WTC11 (cell line): ENCODE measurements around the gene MORN5. TPM values are rescaled to one million over a fixed set of nuclear protein-coding genes. Genes with fewer than 3 reads are reported as not detected.

ENCODE experiments used
- ATAC-seq: fragments of 200-7000 bp; cut with Tn5 transposase; 2 replicates; pipeline ENCODE4 v1.10.0; 2021; ENCODE audit warnings: mild to moderate bottlenecking, moderate library complexity
- CTCF ChIA-PET: fragments of 300-600 bp; sonication (Branson Sonifier 250); formaldehyde crosslinking; loops from one replicate; lab custom pipeline; 2021; ENCODE audit warnings: antibody characterized with exemption; lab: Charles Lee
- POLR2A ChIA-PET: fragments of 350-600 bp; sonication (Branson Sonifier 250); formaldehyde crosslinking; loops from one replicate; lab custom pipeline; 2021; ENCODE audit warnings: antibody characterized with exemption; lab: Charles Lee
- DNase-seq: peaks from one replicate; pipeline ENCODE4 v3.0.0; 2021; ENCODE audit warnings: low spot score
- H3K27ac Mint-ChIP-seq: 2 replicates; pipeline ENCODE4 v1.8.0; 2021; ENCODE audit warnings: mixed read lengths
- H3K27me3 Mint-ChIP-seq: 2 replicates; pipeline ENCODE4 v1.8.0; 2021; ENCODE audit warnings: low read depth, mild to moderate bottlenecking, moderate library complexity, mixed read lengths
- H3K36me3 Mint-ChIP-seq: 2 replicates; pipeline ENCODE4 v1.8.0; 2021; ENCODE audit warnings: mixed read lengths
- H3K4me1 Mint-ChIP-seq: 2 replicates; pipeline ENCODE4 v1.8.0; 2022; ENCODE audit warnings: mixed read lengths
- H3K4me3 Mint-ChIP-seq: 2 replicates; pipeline ENCODE4 v1.8.0; 2021; ENCODE audit warnings: mild to moderate bottlenecking, moderate library complexity, mixed read lengths
- H3K9me3 Mint-ChIP-seq: 2 replicates; pipeline ENCODE4 v1.8.0; 2021; ENCODE audit warnings: mixed read lengths
- ATF2 ChIP-seq: sonication (generic); formaldehyde crosslinking; IDR thresholded peaks from 2 replicates; pipeline ENCODE4 v1.8.1; 2022; ENCODE audit warnings: low read depth, missing genetic modification reagents, borderline replicate concordance
- ATF3 ChIP-seq: sonication (generic); formaldehyde crosslinking; conservative IDR thresholded peaks from 2 replicates; pipeline ENCODE4 v1.8.1; 2022; ENCODE audit warnings: mild to moderate bottlenecking, missing genetic modification reagents
- ATF6 ChIP-seq: sonication (generic); formaldehyde crosslinking; IDR thresholded peaks from 2 replicates; pipeline ENCODE4 v1.8.1; 2023; ENCODE audit warnings: mild to moderate bottlenecking, missing genetic modification reagents
- CDX4 ChIP-seq: fragments of 250-450 bp; sonication (Bioruptor Pico); IDR thresholded peaks from 2 replicates; pipeline ENCODE4 v1.9.0; 2021; ENCODE audit warnings: moderate library complexity, mild to moderate bottlenecking, inconsistent platforms, borderline replicate concordance
- CTCF ChIP-seq: fragments of 200-600 bp; IDR thresholded peaks from 2 replicates; pipeline ENCODE4 v1.8.0; 2022; ENCODE audit warnings: antibody characterized with exemption
- E2F1 ChIP-seq: sonication (generic); formaldehyde crosslinking; IDR thresholded peaks from 2 replicates; pipeline ENCODE4 v1.8.0; 2022; ENCODE audit warnings: mild to moderate bottlenecking, missing genetic modification reagents
- ELF4 ChIP-seq: sonication (generic); formaldehyde crosslinking; IDR thresholded peaks from 2 replicates; pipeline ENCODE4 v1.8.1; 2022; ENCODE audit warnings: low read depth, mild to moderate bottlenecking, moderate library complexity, missing genetic modification reagents
- ESRRA ChIP-seq: sonication (generic); formaldehyde crosslinking; IDR thresholded peaks from 2 replicates; pipeline ENCODE4 v1.8.1; 2022; ENCODE audit warnings: mild to moderate bottlenecking, missing genetic modification reagents, borderline replicate concordance
- HMGXB4 ChIP-seq: sonication (generic); formaldehyde crosslinking; IDR thresholded peaks from 2 replicates; pipeline ENCODE4 v1.8.1; 2023; ENCODE audit warnings: mild to moderate bottlenecking, moderate library complexity, missing genetic modification reagents
- IRF2 ChIP-seq: sonication (generic); formaldehyde crosslinking; IDR thresholded peaks from 2 replicates; pipeline ENCODE4 v1.8.0; 2022; ENCODE audit warnings: low read depth, missing genetic modification reagents, borderline replicate concordance
- SMAD4 ChIP-seq: sonication (generic); formaldehyde crosslinking; IDR thresholded peaks from 2 replicates; pipeline ENCODE4 v1.8.0; 2022; ENCODE audit warnings: mild to moderate bottlenecking, missing genetic modification reagents
- SP1 ChIP-seq: sonication (generic); formaldehyde crosslinking; conservative IDR thresholded peaks from 2 replicates; pipeline ENCODE4 v1.8.1; 2022; ENCODE audit warnings: missing genetic modification reagents
- STAT6 ChIP-seq: sonication (generic); formaldehyde crosslinking; conservative IDR thresholded peaks from 2 replicates; pipeline ENCODE4 v1.8.1; 2023; ENCODE audit warnings: mild to moderate bottlenecking, low read depth, missing genetic modification reagents, moderate library complexity
- TCF7 ChIP-seq: sonication (generic); formaldehyde crosslinking; IDR thresholded peaks from 2 replicates; pipeline ENCODE4 v1.8.0; 2022; ENCODE audit warnings: mild to moderate bottlenecking, low read depth, missing genetic modification reagents, moderate library complexity
- USF1 ChIP-seq: sonication (generic); formaldehyde crosslinking; IDR thresholded peaks from 2 replicates; pipeline ENCODE4 v1.8.0; 2022; ENCODE audit warnings: mild to moderate bottlenecking, missing genetic modification reagents
- ZNF317 ChIP-seq: sonication (generic); formaldehyde crosslinking; IDR thresholded peaks from 2 replicates; pipeline ENCODE4 v1.8.1; 2023; ENCODE audit warnings: low read depth, mild to moderate bottlenecking, moderate library complexity, missing genetic modification reagents, borderline replicate concordance
- ZNF423 ChIP-seq: fragments of 250-450 bp; sonication (Bioruptor Pico); IDR thresholded peaks from 2 replicates; pipeline ENCODE4 v2.1.2; 2022; ENCODE audit warnings: mild to moderate bottlenecking, moderate library complexity
- total RNA-seq: library from RNA; stranded (reverse); gene quantifications from 3 replicates; pipeline ENCODE4 v1.2.3, GENCODE V29; 2021

Gene MORN5
- total RNA-seq, 1 experiment from 2014 or later, result not detected

- Mint-ChIP-seq H3K36me3 (peaks cover 40% of the 10 kb centered on the region), H3K27ac (no peak overlapping the region)
- DNase-seq, result no peak
- TF ChIP-seq ATF2, result no peak
- TF ChIP-seq ESRRA, result no peak
- TF ChIP-seq E2F1, result no peak
- no peak for TF ChIP-seq STAT6 (CRISPR knock-in tag)
- no peak for TF ChIP-seq USF1 (CRISPR knock-in tag)
- no peak for TF ChIP-seq ELF4 (CRISPR knock-in tag)
- TF ChIP-seq IRF2 (CRISPR knock-in tag), result no peak
- TF ChIP-seq HMGXB4 (CRISPR knock-in tag), result no peak
- no peak for TF ChIP-seq CTCF
- no peak for TF ChIP-seq SMAD4
- no peak for TF ChIP-seq ATF3 (CRISPR knock-in tag)
- TF ChIP-seq SP1 (CRISPR knock-in tag), result no peak
- TF ChIP-seq ATF6 (CRISPR knock-in tag), result no peak
- no peak for TF ChIP-seq CDX4 (CRISPR knock-in tag)
- no peak for TF ChIP-seq ZNF423 (CRISPR knock-in tag)
- TF ChIP-seq ZNF317 (CRISPR knock-in tag), result no peak
- no peak for TF ChIP-seq TCF7 (CRISPR knock-in tag)
- TF ChIP-seq, all 79 proteins: peak for 0
- H3K9me3 Mint-ChIP-seq, result no peaks in the 10 kb centered on the region
- POLR2A ChIA-PET, result no interaction called here
- no peak overlapping the region for H3K4me3 Mint-ChIP-seq
- CTCF ChIA-PET, result interaction anchor here (0.6 to 3.9 kb wide), 15 partner anchors 8 to 212 kb away, joined by 3 to 60 read pairs (median 4); no protein-coding TSS in a partner anchor
- no peaks in the 10 kb centered on the region for H3K27me3 Mint-ChIP-seq
- no peak; the same call in 1 of the 2 replicates for ATAC-seq
- no peaks in the 10 kb centered on the region for H3K4me1 Mint-ChIP-seq
Measured at GRCh38 chr9:122144836-122145591, 14.7 kb upstream of the MORN5 start.
